NK-92 (cell line): ENCODE data around the gene CERS2.

ENCODE experiments used
- DNase-seq: peaks from one replicate; lab custom pipeline; 2025; ENCODE audit not compliant: unreplicated experiment; lab: John Stamatoyannopoulos, UW

The CERS2 gene

GRCh38 chr1:150999051-150999674 lies 24.5 kb upstream of the CERS2 start:
- DNase-seq: no peak

GRCh38 chr1:150997949-150998348 lies 23.3 kb upstream of the CERS2 start:
- no peak for DNase-seq

GRCh38 chr1:150997126-150997872 lies 22.7 kb upstream of the CERS2 start:
- DNase-seq: no peak

- DNase-seq: no peak
Observed at GRCh38 chr1:150995896-150996295, 21.3 kb upstream of the CERS2 start.

GRCh38 chr1:150995460-150995859 lies 20.8 kb upstream of the CERS2 start:
- no peak for DNase-seq

- DNase-seq: no peak
Observed at GRCh38 chr1:150994248-150994647, 19.6 kb upstream of the CERS2 start.

GRCh38 chr1:150992626-150993025 lies 18.0 kb upstream of the CERS2 start:
- DNase-seq: no peak

GRCh38 chr1:150987924-150988323 lies 13.3 kb upstream of the CERS2 start:
- DNase-seq: no peak

GRCh38 chr1:150985179-150985825 lies 10.7 kb upstream of the CERS2 start:
- no peak for DNase-seq

GRCh38 chr1:150981805-150982712 lies 7.4 kb upstream of the CERS2 start, which contains the start of gene ANXA9:
Gene ANXA9 (plus strand): TSS chr1:150982292. CDS start chr1:150983106, 814 bp downstream.
- no peak for DNase-seq

GRCh38 chr1:150981177-150981804 lies 6.7 kb upstream of the CERS2 start:
- DNase-seq: no peak

GRCh38 chr1:150979092-150980056 lies 4.7 kb upstream of the CERS2 start:
- peak; percentile 55 for DNase-seq

GRCh38 chr1:150976879-150977694 lies 2.5 kb upstream of the CERS2 start:
- no peak for DNase-seq

- DNase-seq: no peak
Observed at GRCh38 chr1:150976401-150976821, 1.8 kb upstream of the CERS2 start.

- no peak for DNase-seq
Observed at GRCh38 chr1:150973836-150974579, 627 bp downstream of the CERS2 start.

- no peak for DNase-seq
Observed at GRCh38 chr1:150973258-150973835, 1.3 kb downstream of the CERS2 start.

GRCh38 chr1:150972417-150972940 lies 2.2 kb downstream of the CERS2 start:
- no peak for DNase-seq
